CMK (cell line): Measurements from ENCODE around the gene LTBR.

Experiments
- DNase-seq: peaks from one replicate; pipeline ENCODE4 v3.0.0-alpha.2; 2010; ENCODE audit warnings: low read depth

Gene LTBR

GRCh38 chr12:6368906-6369525 lies 14.9 kb upstream of the LTBR start:
- DNase-seq = no peak

- DNase-seq = no peak
Measured at GRCh38 chr12:6369916-6370575, 13.9 kb upstream of the LTBR start.

- no peak for DNase-seq
Measured at GRCh38 chr12:6370576-6370935, 13.4 kb upstream of the LTBR start.

GRCh38 chr12:6370994-6371754 lies 12.8 kb upstream of the LTBR start:
- no peak for DNase-seq

- peak; percentile 82 for DNase-seq
Measured at GRCh38 chr12:6372403-6373003, 11.5 kb upstream of the LTBR start.

- no peak for DNase-seq
Measured at GRCh38 chr12:6373022-6373787, 10.8 kb upstream of the LTBR start.

GRCh38 chr12:6374028-6374785 lies 9.8 kb upstream of the LTBR start:
- no peak for DNase-seq

- DNase-seq = no peak
Measured at GRCh38 chr12:6374786-6375160, 9.2 kb upstream of the LTBR start.

- DNase-seq = no peak
Measured at GRCh38 chr12:6375269-6376078, 8.5 kb upstream of the LTBR start, which contains the start of gene SCNN1A. Gene SCNN1A, minus strand, starts transcription at chr12:6375563. Its CDS starts 780 bp downstream, at chr12:6374783.

GRCh38 chr12:6376079-6376869 lies 7.7 kb upstream of the LTBR start:
- DNase-seq = peak; percentile 59

GRCh38 chr12:6376870-6377666 lies 6.9 kb upstream of the LTBR start:
- no peak for DNase-seq

- no peak for DNase-seq
Measured at GRCh38 chr12:6377667-6377994, 6.3 kb upstream of the LTBR start.

- DNase-seq = no peak
Measured at GRCh38 chr12:6378709-6379472, 5.1 kb upstream of the LTBR start.

- DNase-seq = no peak
Measured at GRCh38 chr12:6380141-6381121, 3.5 kb upstream of the LTBR start.

- no peak for DNase-seq
Measured at GRCh38 chr12:6382371-6382770, 1.6 kb upstream of the LTBR start.

GRCh38 chr12:6382982-6383381 lies 980 bp upstream of the LTBR start:
- DNase-seq = no peak
